ENCODE measurements around the gene DACH1.

The DACH1 gene

GRCh38 chr13:71522941-71523526, 344.0 kb downstream of the DACH1 start:
- Histone ChIP-seq H3K9me3 (ENCODE audit: control insufficient read depth in 1 of 2, low read length in 2 of 2) (no peaks in the 10 kb centered on the region), H3K27ac (ENCODE audit: low read depth, low read length) (no peak overlapping the region), H3K9ac (ENCODE audit: low read depth in 1 of 2, low read length in 2 of 2) (no peak overlapping the region), H3K4me3 (ENCODE audit: low read depth in 1 of 2, low read length in 2 of 2) (no peak overlapping the region), H3K36me3 (ENCODE audit: control insufficient read depth in 1 of 2, insufficient read depth in 2 of 2, low read length in 2 of 2) (no peaks in the 10 kb centered on the region), H3K4me1 (ENCODE audit: control insufficient read depth in 1 of 2, insufficient read depth in 2 of 2, low read length in 2 of 2) (peaks cover 7 to 14% of the 10 kb centered on the region in 2 donors), H3K27me3 (ENCODE audit: control insufficient read depth in 1 of 2, insufficient read depth in 2 of 2, low read length in 2 of 2) (no peaks in the 10 kb centered on the region)

GRCh38 chr13:71517004-71517403, 350.0 kb downstream of the DACH1 start:
- Histone ChIP-seq H3K9ac (ENCODE audit: low read depth in 1 of 2, low read length in 2 of 2) (no peak overlapping the region), H3K36me3 (ENCODE audit: control insufficient read depth in 1 of 2, insufficient read depth in 2 of 2, low read length in 2 of 2) (no peaks in the 10 kb centered on the region), H3K9me3 (ENCODE audit: control insufficient read depth in 1 of 2, low read length in 2 of 2) (no peaks in the 10 kb centered on the region), H3K4me3 (ENCODE audit: low read depth in 1 of 2, low read length in 2 of 2) (no peak overlapping the region), H3K27ac (ENCODE audit: low read depth, low read length) (no peak overlapping the region), H3K4me1 (ENCODE audit: control insufficient read depth in 1 of 2, insufficient read depth in 2 of 2, low read length in 2 of 2) (peaks cover 14 to 32% of the 10 kb centered on the region in 2 donors), H3K27me3 (ENCODE audit: control insufficient read depth in 1 of 2, insufficient read depth in 2 of 2, low read length in 2 of 2) (no peaks in the 10 kb centered on the region)

- no peak overlapping the region for H3K4me3 ChIP-seq (ENCODE audit: low read depth in 1 of 2, low read length in 2 of 2)
- no peaks in the 10 kb centered on the region for H3K27me3 ChIP-seq (ENCODE audit: control insufficient read depth in 1 of 2, insufficient read depth in 2 of 2, low read length in 2 of 2)
- H3K9me3 ChIP-seq (ENCODE audit: control insufficient read depth in 1 of 2, low read length in 2 of 2): no peaks in the 10 kb centered on the region
- no peak overlapping the region for H3K27ac ChIP-seq (ENCODE audit: low read depth, low read length)
- H3K4me1 ChIP-seq (ENCODE audit: control insufficient read depth in 1 of 2, insufficient read depth in 2 of 2, low read length in 2 of 2): peaks cover 14 to 32% of the 10 kb centered on the region in 2 donors
- no peak overlapping the region for H3K9ac ChIP-seq (ENCODE audit: low read depth in 1 of 2, low read length in 2 of 2)
- no peaks in the 10 kb centered on the region for H3K36me3 ChIP-seq (ENCODE audit: control insufficient read depth in 1 of 2, insufficient read depth in 2 of 2, low read length in 2 of 2)
Measured at GRCh38 chr13:71516521-71516920, 350.5 kb downstream of the DACH1 start.

GRCh38 chr13:71515744-71516038, 351.3 kb downstream of the DACH1 start:
- H3K36me3 ChIP-seq (ENCODE audit: control insufficient read depth in 1 of 2, insufficient read depth in 2 of 2, low read length in 2 of 2): peaks cover 0 to 4% of the 10 kb centered on the region in 2 donors
- H3K4me1 ChIP-seq (ENCODE audit: control insufficient read depth in 1 of 2, insufficient read depth in 2 of 2, low read length in 2 of 2): peaks cover 9 to 24% of the 10 kb centered on the region in 2 donors
- H3K27ac ChIP-seq (ENCODE audit: low read depth, low read length): no peak overlapping the region
- H3K27me3 ChIP-seq (ENCODE audit: control insufficient read depth in 1 of 2, insufficient read depth in 2 of 2, low read length in 2 of 2): no peaks in the 10 kb centered on the region
- H3K9ac ChIP-seq (ENCODE audit: low read depth in 1 of 2, low read length in 2 of 2): no peak overlapping the region
- H3K4me3 ChIP-seq (ENCODE audit: low read depth in 1 of 2, low read length in 2 of 2): no peak overlapping the region
- H3K9me3 ChIP-seq (ENCODE audit: control insufficient read depth in 1 of 2, low read length in 2 of 2): no peaks in the 10 kb centered on the region

GRCh38 chr13:71514900-71515743, 351.9 kb downstream of the DACH1 start:
- H3K36me3 ChIP-seq (ENCODE audit: control insufficient read depth in 1 of 2, insufficient read depth in 2 of 2, low read length in 2 of 2): peaks cover 0 to 4% of the 10 kb centered on the region in 2 donors
- H3K4me3 ChIP-seq (ENCODE audit: low read depth in 1 of 2, low read length in 2 of 2): no peak overlapping the region
- H3K27ac ChIP-seq (ENCODE audit: low read depth, low read length): no peak overlapping the region
- H3K4me1 ChIP-seq (ENCODE audit: control insufficient read depth in 1 of 2, insufficient read depth in 2 of 2, low read length in 2 of 2): peaks cover 8 to 22% of the 10 kb centered on the region in 2 donors
- H3K27me3 ChIP-seq (ENCODE audit: control insufficient read depth in 1 of 2, insufficient read depth in 2 of 2, low read length in 2 of 2): no peaks in the 10 kb centered on the region
- H3K9me3 ChIP-seq (ENCODE audit: control insufficient read depth in 1 of 2, low read length in 2 of 2): no peaks in the 10 kb centered on the region
- no peak overlapping the region for H3K9ac ChIP-seq (ENCODE audit: low read depth in 1 of 2, low read length in 2 of 2)

GRCh38 chr13:71513411-71514033, 353.5 kb downstream of the DACH1 start:
- Histone ChIP-seq H3K9ac (ENCODE audit: low read depth in 1 of 2, low read length in 2 of 2) (no peak overlapping the region), H3K27ac (ENCODE audit: low read depth, low read length) (no peak overlapping the region), H3K27me3 (ENCODE audit: control insufficient read depth in 1 of 2, insufficient read depth in 2 of 2, low read length in 2 of 2) (no peaks in the 10 kb centered on the region), H3K4me1 (ENCODE audit: control insufficient read depth in 1 of 2, insufficient read depth in 2 of 2, low read length in 2 of 2) (peaks cover 8 to 20% of the 10 kb centered on the region in 2 donors), H3K4me3 (ENCODE audit: low read depth in 1 of 2, low read length in 2 of 2) (no peak overlapping the region), H3K9me3 (ENCODE audit: control insufficient read depth in 1 of 2, low read length in 2 of 2) (no peaks in the 10 kb centered on the region), H3K36me3 (ENCODE audit: control insufficient read depth in 1 of 2, insufficient read depth in 2 of 2, low read length in 2 of 2) (peaks cover 0 to 4% of the 10 kb centered on the region in 2 donors)

- no peaks in the 10 kb centered on the region for H3K27me3 ChIP-seq (ENCODE audit: control insufficient read depth in 1 of 2, insufficient read depth in 2 of 2, low read length in 2 of 2)
- no peak overlapping the region for H3K9ac ChIP-seq (ENCODE audit: low read depth in 1 of 2, low read length in 2 of 2)
- H3K9me3 ChIP-seq (ENCODE audit: control insufficient read depth in 1 of 2, low read length in 2 of 2): no peaks in the 10 kb centered on the region
- no peak overlapping the region for H3K4me3 ChIP-seq (ENCODE audit: low read depth in 1 of 2, low read length in 2 of 2)
- no peak overlapping the region for H3K27ac ChIP-seq (ENCODE audit: low read depth, low read length)
- no peaks in the 10 kb centered on the region for H3K36me3 ChIP-seq (ENCODE audit: control insufficient read depth in 1 of 2, insufficient read depth in 2 of 2, low read length in 2 of 2)
- no peaks in the 10 kb centered on the region for H3K4me1 ChIP-seq (ENCODE audit: control insufficient read depth in 1 of 2, insufficient read depth in 2 of 2, low read length in 2 of 2)
Measured at GRCh38 chr13:71503781-71504180, 363.2 kb downstream of the DACH1 start.

- no peaks in the 10 kb centered on the region for H3K36me3 ChIP-seq (ENCODE audit: control insufficient read depth in 1 of 2, insufficient read depth in 2 of 2, low read length in 2 of 2)
- no peak overlapping the region for H3K9ac ChIP-seq (ENCODE audit: low read depth in 1 of 2, low read length in 2 of 2)
- no peaks in the 10 kb centered on the region for H3K4me1 ChIP-seq (ENCODE audit: control insufficient read depth in 1 of 2, insufficient read depth in 2 of 2, low read length in 2 of 2)
- no peak overlapping the region for H3K27ac ChIP-seq (ENCODE audit: low read depth, low read length)
- no peaks in the 10 kb centered on the region for H3K9me3 ChIP-seq (ENCODE audit: control insufficient read depth in 1 of 2, low read length in 2 of 2)
- no peak overlapping the region for H3K4me3 ChIP-seq (ENCODE audit: low read depth in 1 of 2, low read length in 2 of 2)
- H3K27me3 ChIP-seq (ENCODE audit: control insufficient read depth in 1 of 2, insufficient read depth in 2 of 2, low read length in 2 of 2): no peaks in the 10 kb centered on the region
Measured at GRCh38 chr13:71499944-71500514, 367.0 kb downstream of the DACH1 start.

GRCh38 chr13:71499235-71499634, 367.8 kb downstream of the DACH1 start:
- Histone ChIP-seq H3K4me1 (ENCODE audit: control insufficient read depth in 1 of 2, insufficient read depth in 2 of 2, low read length in 2 of 2) (no peaks in the 10 kb centered on the region), H3K27ac (ENCODE audit: low read depth, low read length) (no peak overlapping the region)

GRCh38 chr13:71493189-71493588, 373.8 kb downstream of the DACH1 start:
- H3K27ac ChIP-seq (ENCODE audit: low read depth, low read length): no peak overlapping the region
- H3K36me3 ChIP-seq (ENCODE audit: control insufficient read depth in 1 of 2, insufficient read depth in 2 of 2, low read length in 2 of 2): no peaks in the 10 kb centered on the region
- H3K4me3 ChIP-seq (ENCODE audit: low read depth in 1 of 2, low read length in 2 of 2): no peak overlapping the region
- no peaks in the 10 kb centered on the region for H3K27me3 ChIP-seq (ENCODE audit: control insufficient read depth in 1 of 2, insufficient read depth in 2 of 2, low read length in 2 of 2)
- no peaks in the 10 kb centered on the region for H3K9me3 ChIP-seq (ENCODE audit: control insufficient read depth in 1 of 2, low read length in 2 of 2)
- no peaks in the 10 kb centered on the region for H3K4me1 ChIP-seq (ENCODE audit: control insufficient read depth in 1 of 2, insufficient read depth in 2 of 2, low read length in 2 of 2)
- H3K9ac ChIP-seq (ENCODE audit: low read depth in 1 of 2, low read length in 2 of 2): no peak overlapping the region

More at GRCh38 chr13:71499235-71499634, 367.8 kb downstream of the DACH1 start:
- Histone ChIP-seq H3K9me3 (ENCODE audit: control insufficient read depth in 1 of 2, low read length in 2 of 2) (no peaks in the 10 kb centered on the region), H3K4me3 (ENCODE audit: low read depth in 1 of 2, low read length in 2 of 2) (no peak overlapping the region), H3K27me3 (ENCODE audit: control insufficient read depth in 1 of 2, insufficient read depth in 2 of 2, low read length in 2 of 2) (no peaks in the 10 kb centered on the region), H3K36me3 (ENCODE audit: control insufficient read depth in 1 of 2, insufficient read depth in 2 of 2, low read length in 2 of 2) (no peaks in the 10 kb centered on the region), H3K9ac (ENCODE audit: low read depth in 1 of 2, low read length in 2 of 2) (no peak overlapping the region)
